IMR-90 (cell line): ENCODE results near the gene NR6A1. TPM values are rescaled to one million over a fixed set of nuclear protein-coding genes. Genes with fewer than 3 reads are reported as not detected.

ENCODE experiments used
- ATAC-seq: fragments of 200-7000 bp; cut with Tn5 transposase; 2 replicates; pipeline ENCODE4 v1.9.1; 2020; ENCODE audit warnings: low read depth, mild to moderate bottlenecking, moderate library complexity
- BruUV-seq: library from RNA; stranded (reverse); fragments of 400-500 nt; replicated peaks from 2 replicates; lab custom pipeline; 2021; lab: Mats Ljungman, UMichigan
- CTCF ChIA-PET: fragments of 300-600 bp; formaldehyde crosslinking; extraction: SDS; loops from one replicate; lab custom pipeline; 2021; ENCODE audit warnings: antibody characterized with exemption; lab: Yijun Ruan, JAX
- POLR2A ChIA-PET: fragments of 300-600 bp; sonication (Branson Sonifier 250); formaldehyde crosslinking; loops from one replicate; lab custom pipeline; 2022; ENCODE audit warnings: antibody characterized with exemption; ENCODE audit not compliant: unreplicated experiment; lab: Charles Lee
- DNase-seq: peaks from one replicate; pipeline ENCODE4 v3.0.0; 2013
- H2AFZ ChIP-seq: replicated peaks from 2 replicates; pipeline ENCODE3; 2013; ENCODE audit warnings: low read length, mild to moderate bottlenecking; ENCODE audit not compliant: poor library complexity
- H2AK5ac ChIP-seq: 2 replicates; pipeline ENCODE4 v1.6.1; 2013; ENCODE audit warnings: low read depth, low read length, inconsistent platforms
- H2AK9ac ChIP-seq: replicated peaks from 2 replicates; pipeline ENCODE3; 2013; ENCODE audit warnings: mild to moderate bottlenecking, low read depth, low read length, moderate library complexity; ENCODE audit not compliant: poor library complexity
- H2BK120ac ChIP-seq: 2 replicates; pipeline ENCODE4 v1.6.1; 2013; ENCODE audit warnings: low read depth, low read length, inconsistent platforms
- H2BK15ac ChIP-seq: 3 replicates; pipeline ENCODE4 v1.6.1; 2013; ENCODE audit warnings: low read depth, low read length, inconsistent platforms
- H2BK20ac ChIP-seq: 2 replicates; pipeline ENCODE4 v1.6.1; 2013; ENCODE audit warnings: low read depth, mild to moderate bottlenecking, inconsistent platforms, low read length, moderate library complexity
- H2BK5ac ChIP-seq: 2 replicates; pipeline ENCODE4 v1.6.1; 2013; ENCODE audit warnings: mild to moderate bottlenecking, low read depth, low read length, inconsistent platforms; ENCODE audit not compliant: poor library complexity, severe bottlenecking
- H3K14ac ChIP-seq: replicated peaks from 2 replicates; pipeline ENCODE4 v1.6.1; 2013; ENCODE audit warnings: low read depth, low read length, inconsistent platforms
- H3K18ac ChIP-seq: 2 replicates; pipeline ENCODE4 v1.6.1; 2013; ENCODE audit warnings: low read depth, low read length, control low read depth
- H3K23ac ChIP-seq: 2 replicates; pipeline ENCODE4 v1.6.1; 2013; ENCODE audit warnings: low read depth, low read length, inconsistent platforms
- H3K27ac ChIP-seq: 2 replicates; pipeline ENCODE4 v1.5.1; 2013; ENCODE audit warnings: mild to moderate bottlenecking, control low read depth, low read length; ENCODE audit not compliant: insufficient read depth
- H3K27me3 ChIP-seq: 2 replicates; pipeline ENCODE4 v1.6.1; 2013; ENCODE audit warnings: low read length; ENCODE audit not compliant: control insufficient read depth, insufficient read depth
- H3K36me3 ChIP-seq: 2 replicates; pipeline ENCODE4 v1.6.1; 2013; ENCODE audit warnings: low read length, mixed read lengths; ENCODE audit not compliant: control insufficient read depth, insufficient read depth
- H3K4ac ChIP-seq: 2 replicates; pipeline ENCODE4 v1.6.1; 2013; ENCODE audit warnings: low read depth, low read length, inconsistent platforms
- H3K4me1 ChIP-seq: 2 replicates; pipeline ENCODE4 v1.6.1; 2013; ENCODE audit warnings: low read length, mixed read lengths; ENCODE audit not compliant: control insufficient read depth, insufficient read depth
- H3K4me2 ChIP-seq: 2 replicates; pipeline ENCODE4 v1.6.1; 2013; ENCODE audit warnings: low read depth, mild to moderate bottlenecking, control low read depth, low read length, moderate library complexity
- H3K4me3 ChIP-seq: 2 replicates; pipeline ENCODE4 v1.5.1; 2013; ENCODE audit warnings: low read depth, mild to moderate bottlenecking, control low read depth, low read length, moderate library complexity; ENCODE audit not compliant: insufficient read depth
- H3K56ac ChIP-seq: 2 replicates; pipeline ENCODE4 v1.6.1; 2013; ENCODE audit warnings: low read length, inconsistent platforms; ENCODE audit not compliant: insufficient read depth; ENCODE audit errors: extremely low read depth
- H3K79me1 ChIP-seq, 2 experiments: 2 replicates each; pipeline ENCODE4 v1.6.1; 2013; ENCODE audit warnings: low read length in 2 of 2, inconsistent platforms in 1 of 2, low read depth in 1 of 2
- H3K9ac ChIP-seq: 2 replicates; pipeline ENCODE4 v1.6.1; 2013; ENCODE audit warnings: low read depth, low read length, control low read depth
- H3K9me1 ChIP-seq: 2 replicates; pipeline ENCODE4 v1.6.1; 2013; ENCODE audit warnings: low read length, inconsistent platforms; ENCODE audit not compliant: insufficient read depth
- H3K9me3 ChIP-seq: 2 replicates; pipeline ENCODE4 v1.6.1; 2013; ENCODE audit warnings: low read length; ENCODE audit not compliant: control insufficient read depth, insufficient read depth
- H4K20me1 ChIP-seq: 2 replicates; pipeline ENCODE4 v1.6.1; 2013; ENCODE audit warnings: low read length, inconsistent platforms; ENCODE audit not compliant: insufficient read depth
- H4K5ac ChIP-seq: 2 replicates; pipeline ENCODE4 v1.6.1; 2013; ENCODE audit warnings: mild to moderate bottlenecking, low read depth, low read length, control low read depth
- H4K8ac ChIP-seq, 2 experiments: 2 replicates each; pipeline ENCODE4 v1.6.1; 2013; ENCODE audit warnings: low read depth in 2 of 2, low read length in 2 of 2, control low read depth in 1 of 2, inconsistent platforms in 1 of 2
- H4K91ac ChIP-seq: 2 replicates; pipeline ENCODE4 v1.6.1; 2013; ENCODE audit warnings: low read depth, low read length, inconsistent platforms; ENCODE audit not compliant: insufficient read depth
- BHLHE40 ChIP-seq: fragments of 150-350 bp; IDR thresholded peaks from 2 replicates; pipeline ENCODE4 v1.6.1; 2016; ENCODE audit warnings: mild to moderate bottlenecking, low read depth, low read length
- CEBPB ChIP-seq: IDR thresholded peaks from 2 replicates; pipeline ENCODE4 v1.6.1; 2012; ENCODE audit warnings: low read depth, low read length, improper control_type of control experiment
- CHD1 ChIP-seq: IDR thresholded peaks from 2 replicates; pipeline ENCODE4 v1.6.1; 2012; ENCODE audit warnings: low read depth, low read length, improper control_type of control experiment
- FOS ChIP-seq: fragments of 150-350 bp; IDR thresholded peaks from 2 replicates; pipeline ENCODE4 v1.6.1; 2016; ENCODE audit warnings: low read depth, low read length
- MAFK ChIP-seq: IDR thresholded peaks from 2 replicates; pipeline ENCODE4 v1.6.1; 2012; ENCODE audit warnings: low read depth, low read length, improper control_type of control experiment
- MAZ ChIP-seq: IDR thresholded peaks from 2 replicates; pipeline ENCODE4 v1.6.1; 2012; ENCODE audit warnings: low read depth, mild to moderate bottlenecking, low read length, improper control_type of control experiment, moderate library complexity, borderline replicate concordance
- MXI1 ChIP-seq: IDR thresholded peaks from 2 replicates; pipeline ENCODE4 v1.6.1; 2012; ENCODE audit warnings: low read depth, mild to moderate bottlenecking, low read length, moderate library complexity, borderline replicate concordance
- POLR2A ChIP-seq: IDR thresholded peaks from 2 replicates; pipeline ENCODE4 v1.6.1; 2012; ENCODE audit warnings: mild to moderate bottlenecking, low read depth, low read length
- RAD21 ChIP-seq: IDR thresholded peaks from 2 replicates; pipeline ENCODE4 v1.6.1; 2012; ENCODE audit warnings: low read length, improper control_type of control experiment
- RCOR1 ChIP-seq: IDR thresholded peaks from 2 replicates; pipeline ENCODE4 v1.6.1; 2012; ENCODE audit warnings: mild to moderate bottlenecking, low read length, improper control_type of control experiment; ENCODE audit not compliant: insufficient replicate concordance
- RFX5 ChIP-seq: IDR thresholded peaks from 2 replicates; pipeline ENCODE4 v1.8.0; 2012; ENCODE audit warnings: low read depth, mild to moderate bottlenecking, low read length, moderate library complexity
- SMC3 ChIP-seq: fragments of 150-350 bp; IDR thresholded peaks from 2 replicates; pipeline ENCODE4 v1.6.1; 2016; ENCODE audit warnings: low read depth, mild to moderate bottlenecking, antibody characterized with exemption, low read length, moderate library complexity
- USF2 ChIP-seq: fragments of 150-350 bp; IDR thresholded peaks from 2 replicates; pipeline ENCODE4 v1.6.1; 2017; ENCODE audit warnings: mild to moderate bottlenecking, antibody characterized with exemption, low read length, low read depth
- WGBS, 2 experiments: methylation state at CpG; one replicate each; pipeline versions ENCODE4 v1.1.5 to v1.1.7; 2013; ENCODE audit warnings: missing lambda C conversion rate in 2 of 2; ENCODE audit not compliant: insufficient read length in 1 of 2; ENCODE audit errors: extremely low coverage in 2 of 2; 5-methylcytosine and 5-hydroxymethylcytosine counted together
- dilution Hi-C: fragments of 300-500 bp; cut with HindIII; formaldehyde crosslinking; loops from one replicate; pipeline ENCODE4 v1.14.3; 2018; ENCODE audit warnings: low sequenced_read_pairs; ENCODE audit not compliant: unreplicated experiment
- in situ Hi-C: fragments of 300-500 bp; cut with MboI; formaldehyde crosslinking; loops from 3 replicates; pipeline ENCODE4 v1.14.3; 2019; ENCODE audit warnings: low sequenced_read_pairs, inconsistent platforms, mixed read lengths
- intact Hi-C: fragments of 100-400 bp; cut with micrococcal nuclease; formaldehyde crosslinking; loops from 2 replicates; pipeline ENCODE4 v1.10.0; 2022
- polyA plus RNA-seq, 3 experiments: library from polyadenylated mRNA; depleted of rRNA; stranded (reverse); fragments of >200 nt; gene quantifications; 2 replicates each; pipeline ENCODE4 v1.2.3, GENCODE V29; 2012; ENCODE audit warnings: low replicate concordance in 1 of 3
- total RNA-seq: library from RNA; depleted of rRNA; stranded (reverse); fragments of >200 nt; gene quantifications from 2 replicates; pipeline ENCODE4 v1.2.3, GENCODE V29; 2012
- TF ChIP-seq, protein P1 (sequence below): conservative IDR thresholded peaks from 2 replicates; pipeline ENCODE4 v1.5.1; 2012; ENCODE audit warnings: mild to moderate bottlenecking, low read depth, low read length, improper control_type of control experiment
- TF ChIP-seq, protein P2 (sequence below): fragments of 150-350 bp; IDR thresholded peaks from 2 replicates; pipeline ENCODE4 v1.6.1; 2016; ENCODE audit warnings: low read depth, mild to moderate bottlenecking, low read length, moderate library complexity, borderline replicate concordance

The NR6A1 gene
- total and polyA plus RNA-seq, 2 of the 4 experiments (the other 2 are of a cell fraction), result 0.14 to 0.36 TPM

GRCh38 chr9:124478354-124478753, 292.8 kb downstream of the NR6A1 start:
- no peak overlapping the region for H3K4me2 ChIP-seq
- H3K23ac ChIP-seq, result no peak overlapping the region
- no peaks in the 10 kb centered on the region for H4K20me1 ChIP-seq
- no peak overlapping the region for H3K4me3 ChIP-seq
- 100% methylated on average over 1 of the region's 12 CpGs; no CpG with 5 or more reads in 1 of the 2 experiments for WGBS, 2 experiments
- H3K4me1 ChIP-seq, result no peaks in the 10 kb centered on the region
- intact Hi-C loops (no loop called here), in situ Hi-C loops (no loop called here), dilution Hi-C loops (no loop called here)
- H3K27ac ChIP-seq, result no peak overlapping the region
- H3K27me3 ChIP-seq, result peaks cover 79% of the 10 kb centered on the region
- no peak overlapping the region for H2BK15ac ChIP-seq
- TF ChIP-seq SMC3 (no peak), FOS (no peak), CEBPB (no peak), CHD1 (no peak), MXI1 (no peak), BHLHE40 (no peak), RAD21 (no peak), RFX5 (no peak), MAZ (no peak), POLR2A (no peak), USF2 (no peak), RCOR1 (no peak), MAFK (no peak)
- TF ChIP-seq, protein P1, sequence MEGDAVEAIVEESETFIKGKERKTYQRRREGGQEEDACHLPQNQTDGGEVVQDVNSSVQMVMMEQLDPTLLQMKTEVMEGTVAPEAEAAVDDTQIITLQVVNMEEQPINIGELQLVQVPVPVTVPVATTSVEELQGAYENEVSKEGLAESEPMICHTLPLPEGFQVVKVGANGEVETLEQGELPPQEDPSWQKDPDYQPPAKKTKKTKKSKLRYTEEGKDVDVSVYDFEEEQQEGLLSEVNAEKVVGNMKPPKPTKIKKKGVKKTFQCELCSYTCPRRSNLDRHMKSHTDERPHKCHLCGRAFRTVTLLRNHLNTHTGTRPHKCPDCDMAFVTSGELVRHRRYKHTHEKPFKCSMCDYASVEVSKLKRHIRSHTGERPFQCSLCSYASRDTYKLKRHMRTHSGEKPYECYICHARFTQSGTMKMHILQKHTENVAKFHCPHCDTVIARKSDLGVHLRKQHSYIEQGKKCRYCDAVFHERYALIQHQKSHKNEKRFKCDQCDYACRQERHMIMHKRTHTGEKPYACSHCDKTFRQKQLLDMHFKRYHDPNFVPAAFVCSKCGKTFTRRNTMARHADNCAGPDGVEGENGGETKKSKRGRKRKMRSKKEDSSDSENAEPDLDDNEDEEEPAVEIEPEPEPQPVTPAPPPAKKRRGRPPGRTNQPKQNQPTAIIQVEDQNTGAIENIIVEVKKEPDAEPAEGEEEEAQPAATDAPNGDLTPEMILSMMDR, result no peak
- TF ChIP-seq, protein P2, sequence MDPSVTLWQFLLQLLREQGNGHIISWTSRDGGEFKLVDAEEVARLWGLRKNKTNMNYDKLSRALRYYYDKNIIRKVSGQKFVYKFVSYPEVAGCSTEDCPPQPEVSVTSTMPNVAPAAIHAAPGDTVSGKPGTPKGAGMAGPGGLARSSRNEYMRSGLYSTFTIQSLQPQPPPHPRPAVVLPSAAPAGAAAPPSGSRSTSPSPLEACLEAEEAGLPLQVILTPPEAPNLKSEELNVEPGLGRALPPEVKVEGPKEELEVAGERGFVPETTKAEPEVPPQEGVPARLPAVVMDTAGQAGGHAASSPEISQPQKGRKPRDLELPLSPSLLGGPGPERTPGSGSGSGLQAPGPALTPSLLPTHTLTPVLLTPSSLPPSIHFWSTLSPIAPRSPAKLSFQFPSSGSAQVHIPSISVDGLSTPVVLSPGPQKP, result no peak
- H3K79me1 ChIP-seq, result no peaks in the 10 kb centered on the region
- no peak for DNase-seq
- H2AK9ac ChIP-seq, result no peak overlapping the region
- H2BK5ac ChIP-seq, result no peak overlapping the region
- BruUV-seq, result no TSS peak
- no peaks in the 10 kb centered on the region for H3K9me3 ChIP-seq
- H3K56ac ChIP-seq, result no peak overlapping the region
- no peak overlapping the region for H3K14ac ChIP-seq
- ChIA-PET POLR2A (no interaction called here), CTCF (no interaction called here)
- H4K5ac ChIP-seq, result no peak overlapping the region
- no peak overlapping the region for H3K18ac ChIP-seq
- no peak for ATAC-seq
- 0 out of 2 replicates have a peak, but pooled peaks cover 3% of the 10 kb centered on the region for H3K9me1 ChIP-seq
- no peak overlapping the region for H4K91ac ChIP-seq
- peak overlapping the region; percentile 13 for H2AFZ ChIP-seq
- no peaks in the 10 kb centered on the region for H3K36me3 ChIP-seq
- H3K4ac ChIP-seq, result no peak overlapping the region
- H2BK120ac ChIP-seq, result no peak overlapping the region
- H2BK20ac ChIP-seq, result no peak overlapping the region
- no peak overlapping the region for H2AK5ac ChIP-seq
- H4K8ac ChIP-seq, result no peak overlapping the region
- H3K9ac ChIP-seq, result no peak overlapping the region
